ENCODE data around the gene C1QTNF12. TPM values are rescaled to one million over a fixed set of nuclear protein-coding genes. Genes with fewer than 3 reads are reported as not detected.

C1QTNF12 gene
- total RNA-seq, 1 donor from 2014 or later, result 2.6 TPM

DNA sequence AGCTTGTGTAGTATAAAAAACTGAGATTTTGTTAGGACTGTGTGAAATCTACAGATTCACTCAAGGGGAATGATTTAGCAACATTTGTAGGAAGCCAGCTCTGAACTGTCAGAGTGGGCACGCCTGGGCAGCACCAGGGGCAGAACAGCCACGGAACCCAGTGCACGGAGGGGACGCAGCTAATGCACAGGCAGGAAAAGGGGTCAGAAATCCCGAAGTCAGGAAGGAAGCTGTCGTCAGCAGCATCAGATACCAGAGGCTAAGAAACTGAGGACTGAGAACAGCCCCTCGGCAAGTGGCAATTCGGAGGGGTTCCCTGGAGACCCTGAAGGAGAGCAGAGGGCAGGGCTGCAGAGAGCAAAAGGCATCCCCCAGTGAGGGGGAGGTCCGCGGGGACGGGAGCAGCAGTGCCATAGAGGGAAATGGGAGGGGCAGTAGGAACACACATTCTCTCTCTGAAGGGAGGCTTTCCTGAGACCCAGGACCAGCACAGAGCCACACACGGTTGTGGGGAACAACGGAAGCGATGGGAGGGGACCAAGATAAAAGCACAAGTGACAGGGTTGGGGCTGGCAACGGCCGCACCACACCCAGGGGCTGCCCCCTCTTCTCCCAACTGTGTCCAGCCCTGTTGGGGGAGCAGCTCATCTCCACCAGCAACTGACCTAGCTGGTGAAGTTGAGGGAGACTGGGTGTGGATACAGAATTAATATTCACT is 14.5 kb upstream of the C1QTNF12 start:
- H3K9me3 ChIP-seq, result no peaks in the 10 kb centered on the region
- TF ChIP-seq, protein P1, sequence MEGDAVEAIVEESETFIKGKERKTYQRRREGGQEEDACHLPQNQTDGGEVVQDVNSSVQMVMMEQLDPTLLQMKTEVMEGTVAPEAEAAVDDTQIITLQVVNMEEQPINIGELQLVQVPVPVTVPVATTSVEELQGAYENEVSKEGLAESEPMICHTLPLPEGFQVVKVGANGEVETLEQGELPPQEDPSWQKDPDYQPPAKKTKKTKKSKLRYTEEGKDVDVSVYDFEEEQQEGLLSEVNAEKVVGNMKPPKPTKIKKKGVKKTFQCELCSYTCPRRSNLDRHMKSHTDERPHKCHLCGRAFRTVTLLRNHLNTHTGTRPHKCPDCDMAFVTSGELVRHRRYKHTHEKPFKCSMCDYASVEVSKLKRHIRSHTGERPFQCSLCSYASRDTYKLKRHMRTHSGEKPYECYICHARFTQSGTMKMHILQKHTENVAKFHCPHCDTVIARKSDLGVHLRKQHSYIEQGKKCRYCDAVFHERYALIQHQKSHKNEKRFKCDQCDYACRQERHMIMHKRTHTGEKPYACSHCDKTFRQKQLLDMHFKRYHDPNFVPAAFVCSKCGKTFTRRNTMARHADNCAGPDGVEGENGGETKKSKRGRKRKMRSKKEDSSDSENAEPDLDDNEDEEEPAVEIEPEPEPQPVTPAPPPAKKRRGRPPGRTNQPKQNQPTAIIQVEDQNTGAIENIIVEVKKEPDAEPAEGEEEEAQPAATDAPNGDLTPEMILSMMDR (IDR thresholded peaks at IDR 0.05), result no peak
- H3K36me3 ChIP-seq, result peaks cover 65% of the 10 kb centered on the region
- peak; percentile 9 for ATAC-seq
- no peak overlapping the region for H3K4me3 ChIP-seq
- intact Hi-C loops (cut with DNase I), result no loop called here
- no peak for DNase-seq
- no peaks in the 10 kb centered on the region for H3K27me3 ChIP-seq
- H3K4me1 ChIP-seq, result peaks cover 9% of the 10 kb centered on the region
- peak overlapping the region; percentile 24 for H3K27ac ChIP-seq

DNA sequence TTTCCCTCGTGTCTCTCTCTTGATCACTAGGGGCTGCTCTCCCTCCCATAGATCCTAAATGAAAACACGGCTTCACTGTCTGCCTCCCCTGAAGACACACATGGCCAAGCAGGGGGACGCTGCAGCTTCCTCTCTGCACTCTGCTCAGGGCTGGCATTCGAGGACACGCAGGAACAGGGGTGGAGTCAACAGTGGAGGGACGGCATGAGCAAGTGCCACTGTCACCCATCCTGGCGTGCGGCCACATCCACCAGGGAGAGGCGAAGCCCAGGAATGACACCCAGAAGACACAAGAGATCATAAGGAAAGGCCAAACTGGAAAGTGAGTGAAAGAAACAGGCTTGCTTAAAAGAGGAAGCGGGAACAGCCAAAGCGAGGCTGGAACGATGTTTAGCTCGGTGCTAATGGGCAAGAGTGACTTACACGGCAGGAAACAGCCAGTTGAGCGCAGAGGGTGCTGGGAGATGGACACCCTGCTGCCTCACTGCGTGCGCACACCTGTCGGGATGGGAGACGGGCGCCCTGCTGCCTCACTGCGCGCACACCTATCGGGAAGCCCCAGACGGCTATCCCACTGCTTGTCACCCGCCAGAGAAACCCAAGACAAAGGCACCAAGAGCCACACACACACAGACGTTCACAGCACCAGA is 13.6 kb upstream of the C1QTNF12 start:
- H3K27me3 ChIP-seq, result no peaks in the 10 kb centered on the region
- H3K27ac ChIP-seq, result no peak overlapping the region
- ATAC-seq (no peak), DNase-seq (no peak)
- intact Hi-C loops (cut with DNase I), result no loop called here
- H3K9me3 ChIP-seq, result no peaks in the 10 kb centered on the region
- H3K4me3 ChIP-seq, result no peak overlapping the region
- peaks cover 69% of the 10 kb centered on the region for H3K36me3 ChIP-seq
- H3K4me1 ChIP-seq, result peaks cover 9% of the 10 kb centered on the region
- TF ChIP-seq, protein P1 (IDR thresholded peaks at IDR 0.05), result no peak

DNA sequence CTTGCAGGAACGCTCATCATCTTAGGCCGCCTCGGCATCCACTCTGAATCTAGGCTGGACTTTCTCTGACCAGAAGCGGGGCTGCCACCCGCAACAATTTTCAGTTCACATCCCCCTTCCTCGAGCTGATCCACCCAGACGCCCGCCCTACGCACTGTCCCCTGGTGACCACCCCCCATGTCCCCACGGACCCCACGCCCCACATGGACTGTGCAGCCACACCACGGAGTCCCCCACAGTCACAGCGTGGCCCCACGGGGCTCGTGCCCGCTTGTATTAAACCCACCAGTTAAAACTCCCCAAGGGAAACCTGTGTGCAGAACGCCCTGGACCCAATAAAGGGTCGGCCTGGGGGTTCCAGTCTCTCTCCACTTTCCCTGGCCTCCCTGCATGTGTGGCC is 13.0 kb upstream of the C1QTNF12 start:
- H3K27me3 ChIP-seq, result no peaks in the 10 kb centered on the region
- H3K4me1 ChIP-seq, result peaks cover 9% of the 10 kb centered on the region
- TF ChIP-seq, protein P1 (IDR thresholded peaks at IDR 0.05), result no peak
- H3K9me3 ChIP-seq, result no peaks in the 10 kb centered on the region
- no peak for ATAC-seq
- DNase-seq, result no peak
- H3K36me3 ChIP-seq, result peaks cover 75% of the 10 kb centered on the region
- no peak overlapping the region for H3K27ac ChIP-seq
- intact Hi-C loops (cut with DNase I), result no loop called here
- H3K4me3 ChIP-seq, result no peak overlapping the region

DNA sequence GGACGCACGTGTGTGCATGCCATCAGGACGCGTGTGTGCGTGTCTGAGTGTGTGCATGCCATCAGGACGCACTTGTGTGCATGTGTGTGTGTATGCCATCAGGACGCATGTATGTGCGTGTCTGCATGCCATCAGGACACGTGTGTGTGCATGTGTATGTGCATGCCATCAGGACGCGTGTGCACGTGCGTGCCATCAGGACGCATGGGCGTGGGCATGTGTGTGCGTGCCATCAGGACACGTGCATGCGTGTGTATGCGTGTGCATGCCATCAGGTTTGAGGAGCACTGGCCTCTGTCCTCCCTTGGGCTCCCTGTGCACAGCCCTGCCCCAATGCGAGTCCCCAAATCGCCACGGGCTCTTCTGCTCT is 12.6 kb upstream of the C1QTNF12 start:
- no peak for DNase-seq
- Histone ChIP-seq H3K9me3 (no peaks in the 10 kb centered on the region), H3K4me3 (no peak overlapping the region), H3K4me1 (peaks cover 9% of the 10 kb centered on the region), H3K36me3 (peaks cover 77% of the 10 kb centered on the region), H3K27me3 (no peaks in the 10 kb centered on the region), H3K27ac (no peak overlapping the region)
- TF ChIP-seq, protein P1 (IDR thresholded peaks at IDR 0.05), result no peak
- ATAC-seq, result no peak
- intact Hi-C loops (cut with DNase I), result no loop called here

DNA sequence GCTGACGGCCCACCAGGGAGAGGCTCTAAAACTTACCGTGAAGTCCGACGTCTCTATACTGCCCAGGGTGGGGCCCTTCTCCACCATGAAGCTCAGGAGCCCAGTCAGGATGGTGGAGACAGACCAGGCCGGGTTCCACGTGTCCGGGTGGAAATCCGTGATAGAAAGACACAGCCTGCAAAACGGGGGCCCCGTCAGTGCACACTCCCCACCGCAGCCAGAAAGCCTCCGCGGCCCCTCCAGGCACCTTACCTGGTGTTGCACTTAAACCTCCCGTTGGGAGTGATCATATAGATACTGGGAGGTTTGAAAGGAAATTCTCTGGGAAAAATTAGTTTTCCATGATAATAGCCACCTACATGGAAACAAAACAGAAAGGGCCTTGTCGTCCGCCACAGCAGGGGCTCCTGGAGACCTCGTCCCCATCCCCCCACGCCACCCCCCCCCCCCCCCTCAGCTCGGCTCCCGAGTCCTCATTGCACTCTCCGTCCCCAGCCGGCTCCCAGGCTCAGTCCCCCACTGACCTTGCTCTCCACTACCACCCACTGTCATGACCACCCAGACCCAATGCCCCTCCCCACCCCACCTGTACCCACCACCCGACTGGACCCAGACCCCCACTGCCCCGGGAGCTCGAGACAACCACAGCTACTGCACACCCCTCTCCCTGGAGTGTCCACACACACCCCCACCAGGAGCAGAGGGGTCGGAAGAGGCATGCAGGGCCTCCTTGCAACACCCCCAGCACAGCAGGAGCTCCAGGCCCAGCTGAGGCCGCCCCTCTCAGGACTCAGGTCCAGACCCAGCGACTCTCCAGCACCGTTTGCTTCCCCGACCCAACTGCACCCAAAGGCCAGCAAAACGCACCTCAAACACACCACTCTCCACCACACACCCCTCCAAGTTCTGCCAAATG is 10.7 kb upstream of the C1QTNF12 start:
- no peaks in the 10 kb centered on the region for H3K27me3 ChIP-seq
- H3K4me1 ChIP-seq, result peaks cover 8% of the 10 kb centered on the region
- H3K27ac ChIP-seq, result no peak overlapping the region
- H3K36me3 ChIP-seq, result peaks cover 74% of the 10 kb centered on the region
- ATAC-seq (no peak), DNase-seq (no peak)
- no peak overlapping the region for H3K4me3 ChIP-seq
- TF ChIP-seq, protein P1 (IDR thresholded peaks at IDR 0.05), result no peak
- intact Hi-C loops (cut with DNase I), result no loop called here
- no peaks in the 10 kb centered on the region for H3K9me3 ChIP-seq

Data from upper lobe of right lung (tissue), 1 donor.